CD4-positive, alpha-beta T cell treated with Interleukin-6 for 4 hours (primary cell): Measurements from ENCODE around the gene SRRM4.

ENCODE experiments used
- DNase-seq: peaks from one replicate; pipeline ENCODE4 v3.0.0-alpha.2; 2020; ENCODE audit warnings: mixed read lengths

SRRM4 gene

GRCh38 chr12:119128527-119128926 lies 147.2 kb downstream of the SRRM4 start:
- no peak for DNase-seq

DNA sequence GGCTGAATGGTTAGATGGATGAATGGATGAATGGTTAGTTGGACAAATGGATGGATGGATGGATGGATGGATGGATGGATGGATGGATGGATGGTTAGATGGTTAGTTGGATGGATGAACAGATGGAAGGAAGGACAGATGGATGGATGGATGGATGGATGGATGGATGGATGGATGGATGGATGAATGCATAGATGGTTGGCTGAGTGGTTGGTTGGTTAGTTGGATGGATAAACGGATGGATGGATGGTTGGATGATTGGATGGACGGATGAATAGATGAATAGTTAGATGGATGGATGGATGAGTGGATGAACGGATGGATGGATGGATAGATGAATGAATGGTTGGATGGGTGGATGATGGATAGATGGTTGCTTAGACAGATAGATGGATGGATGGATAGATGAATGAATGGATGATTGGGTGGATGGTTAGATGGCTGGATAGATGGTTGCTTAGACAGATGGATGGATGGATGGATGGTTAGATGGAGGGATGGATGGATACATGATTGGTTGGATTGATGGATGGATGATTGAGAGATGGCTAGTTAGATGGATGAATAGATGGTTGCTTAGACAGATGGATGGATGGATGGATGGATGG lies 148.6 kb downstream of the SRRM4 start:
- no peak for DNase-seq

DNA sequence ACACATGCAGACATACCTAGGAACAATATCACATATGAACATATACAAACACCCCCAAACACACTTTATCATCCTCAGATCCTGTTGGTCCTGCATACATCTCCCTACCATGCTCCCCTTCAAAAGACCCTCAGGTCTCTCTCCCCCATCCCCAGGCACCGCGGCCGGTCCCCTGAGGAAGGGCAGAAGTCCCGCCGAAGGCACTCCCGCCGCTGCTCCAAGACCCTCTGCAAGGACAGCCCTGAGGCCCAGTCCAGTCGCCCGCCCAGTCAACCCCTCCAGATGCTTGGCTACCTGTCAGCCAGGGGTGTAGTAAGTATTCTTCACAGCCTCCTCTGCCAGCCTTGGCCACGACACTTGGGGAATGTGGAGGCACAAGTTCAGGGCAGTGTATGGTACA lies 149.2 kb downstream of the SRRM4 start:
- no peak for DNase-seq

GRCh38 chr12:119134284-119135072 lies 153.1 kb downstream of the SRRM4 start:
- DNase-seq: no peak

GRCh38 chr12:119136811-119137410 lies 155.6 kb downstream of the SRRM4 start:
- no peak for DNase-seq

DNA sequence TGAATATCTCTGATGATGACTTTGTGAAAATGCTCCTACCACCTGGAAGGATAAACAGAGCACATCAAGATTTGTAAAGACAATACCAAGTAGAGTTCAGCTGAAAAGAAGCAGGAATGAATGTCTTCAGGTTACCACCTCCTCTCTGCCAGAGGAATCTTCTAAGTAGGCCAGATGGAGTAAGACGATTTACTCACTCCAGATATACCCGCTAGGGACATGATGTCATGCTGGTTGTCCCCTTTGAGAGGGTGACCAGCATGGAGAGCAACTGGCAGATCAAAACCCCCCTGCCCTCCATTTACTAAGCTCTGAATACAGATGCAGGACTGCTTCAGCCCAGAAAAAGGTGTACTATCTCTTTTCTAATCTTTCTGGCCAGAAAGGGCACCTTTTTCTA lies 158.1 kb downstream of the SRRM4 start:
- DNase-seq: no peak

- DNase-seq: no peak
These were observed 164.0 kb downstream of the SRRM4 start for GRCh38 chr12:119145367-119145766.

- DNase-seq: no peak
These were observed 166.6 kb downstream of the SRRM4 start for GRCh38 chr12:119147847-119148448.

DNA sequence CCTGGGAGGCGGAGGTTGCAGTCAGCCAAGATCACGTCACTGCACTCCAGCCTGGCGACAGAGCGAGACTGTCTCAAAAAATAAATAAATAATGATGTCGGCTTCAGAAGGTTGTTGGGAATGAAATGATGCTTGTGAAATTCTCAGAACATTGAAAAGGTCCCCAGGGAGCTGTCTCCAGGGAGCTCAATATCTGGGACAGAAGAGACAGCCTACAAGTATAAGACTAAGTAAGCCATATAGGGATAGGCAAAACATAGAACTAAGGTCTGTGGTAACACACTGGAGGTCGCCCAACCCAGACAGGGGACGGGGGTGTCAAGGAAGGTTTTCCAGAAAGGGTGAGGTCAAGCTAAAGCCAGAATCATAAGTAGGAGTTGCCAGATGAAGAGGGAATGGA lies 167.9 kb downstream of the SRRM4 start:
- no peak for DNase-seq

DNA sequence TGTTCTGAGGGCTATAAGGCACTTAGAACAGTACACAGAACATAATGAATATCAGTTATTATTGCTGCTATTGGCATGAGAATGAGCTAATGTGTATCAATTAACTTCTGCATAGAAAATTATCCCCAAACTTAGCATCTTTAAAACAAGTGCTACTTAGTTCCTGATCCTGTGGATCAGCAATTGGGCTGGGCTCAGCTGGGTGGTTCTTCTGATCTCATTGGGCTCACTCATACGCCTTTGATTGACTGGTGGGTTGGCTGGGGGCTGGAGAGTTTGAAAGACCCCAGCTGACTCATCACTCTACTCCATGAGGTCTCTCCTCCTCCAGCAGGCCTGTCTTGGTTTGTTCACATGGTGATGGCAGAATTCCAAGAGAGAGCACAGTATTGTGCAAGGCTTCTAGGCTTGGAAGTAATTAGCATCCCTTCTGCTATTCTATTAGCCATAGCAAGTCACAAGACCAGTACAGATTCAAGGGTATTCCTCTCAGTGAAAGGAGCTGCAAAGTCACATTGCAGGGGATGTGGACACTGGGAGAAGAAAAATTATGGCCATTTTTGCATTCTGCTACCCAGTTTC lies 170.2 kb downstream of the SRRM4 start:
- DNase-seq: no peak

DNA sequence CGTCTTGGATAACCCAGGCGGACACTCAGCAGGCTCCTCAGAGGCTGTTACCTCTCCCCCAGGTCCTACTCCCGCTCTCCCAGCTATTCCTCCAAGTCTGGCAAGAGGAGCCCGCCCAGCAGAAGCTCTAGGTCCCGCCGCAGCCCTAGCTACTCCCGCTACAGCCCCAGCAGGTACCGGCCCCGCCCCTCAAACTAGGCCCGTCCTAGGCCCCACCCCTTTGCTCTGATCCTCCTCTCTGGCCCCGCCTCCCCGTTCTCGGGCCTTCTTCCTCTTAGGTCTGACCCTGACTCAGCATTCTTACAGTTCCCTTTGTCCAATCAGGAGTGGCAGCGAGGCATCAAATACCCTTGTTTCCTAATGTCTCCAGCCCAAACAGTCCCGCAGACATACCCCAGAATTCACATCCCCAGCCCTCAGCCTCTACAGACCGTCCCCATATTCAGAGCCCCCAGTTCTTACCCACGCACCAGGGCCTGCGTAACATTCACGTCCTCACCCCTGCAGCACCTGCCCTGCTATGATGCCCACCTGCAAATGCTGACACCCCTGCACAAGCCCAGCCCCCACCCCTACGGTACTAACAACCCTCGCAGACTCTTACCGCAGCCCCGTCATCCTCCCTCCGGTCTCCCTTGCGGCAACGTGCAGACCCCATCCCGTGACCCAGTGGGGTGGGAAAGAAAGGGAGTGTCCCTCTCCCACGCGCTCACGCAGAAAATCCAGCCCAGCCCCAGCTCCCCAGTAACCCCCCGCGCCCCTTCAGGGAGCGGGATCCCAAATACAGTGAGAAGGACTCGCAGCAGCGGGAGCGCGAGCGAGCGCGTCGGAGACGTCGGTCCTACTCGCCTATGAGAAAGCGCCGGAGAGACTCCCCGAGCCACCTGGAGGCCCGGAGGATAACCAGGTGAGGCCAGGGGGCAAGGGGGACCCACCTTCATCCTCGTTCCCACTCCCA lies 172.4 kb downstream of the SRRM4 start:
- DNase-seq: no peak

GRCh38 chr12:119154435-119154818 lies 173.1 kb downstream of the SRRM4 start:
- no peak for DNase-seq

DNA sequence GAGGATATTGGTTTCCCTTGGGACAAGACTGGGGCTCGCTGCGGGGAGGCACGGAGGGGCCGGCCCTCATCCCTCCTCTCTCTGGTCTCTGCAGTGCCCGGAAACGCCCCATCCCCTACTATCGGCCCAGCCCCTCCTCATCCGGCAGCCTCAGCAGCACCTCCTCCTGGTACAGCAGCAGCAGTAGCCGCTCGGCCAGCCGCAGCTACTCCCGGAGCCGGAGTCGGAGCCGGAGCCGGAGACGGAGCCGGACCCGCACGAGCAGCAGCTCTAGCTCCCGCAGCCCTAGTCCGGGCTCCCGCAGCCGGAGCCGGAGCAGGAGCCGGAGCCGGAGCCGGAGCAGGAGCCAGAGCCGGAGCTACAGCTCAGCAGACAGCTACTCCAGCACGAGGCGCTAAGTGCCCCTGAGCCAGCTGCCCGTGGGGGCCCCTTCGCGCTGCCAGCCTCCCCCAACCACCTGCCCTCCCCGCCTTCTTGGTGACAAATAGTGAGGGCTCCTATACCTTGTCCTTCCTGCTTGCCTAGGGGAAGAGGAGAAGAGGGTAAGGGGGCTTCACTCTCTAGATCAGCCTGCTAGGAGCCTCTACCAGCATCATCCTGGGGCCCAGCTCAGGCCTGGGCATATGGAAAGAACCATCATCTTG lies 175.2 kb downstream of the SRRM4 start:
- DNase-seq: no peak

GRCh38 chr12:119157528-119157927 lies 176.2 kb downstream of the SRRM4 start:
- DNase-seq: no peak

DNA sequence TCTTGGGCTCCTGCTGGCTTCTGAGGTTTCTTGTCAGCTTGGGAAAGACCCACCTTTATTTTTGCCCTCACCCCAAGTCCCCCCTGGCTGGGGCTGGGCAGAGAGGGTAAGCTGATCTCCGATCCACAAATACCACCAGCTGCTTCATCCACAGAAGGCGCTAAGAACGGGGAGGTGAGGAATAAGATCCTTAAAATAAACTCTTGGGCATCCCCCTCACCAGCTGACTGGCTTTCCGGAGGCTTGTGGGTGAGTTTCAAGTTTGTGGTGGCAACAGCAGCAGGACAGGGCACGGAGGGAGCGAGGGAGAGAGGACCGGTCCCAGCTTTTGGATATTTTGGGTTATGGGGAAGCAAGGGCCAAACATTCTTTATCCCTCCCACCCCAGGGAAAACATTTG lies 176.6 kb downstream of the SRRM4 start:
- DNase-seq: no peak

GRCh38 chr12:119158402-119158801 lies 177.1 kb downstream of the SRRM4 start:
- DNase-seq: no peak

- DNase-seq: no peak
These were observed 178.5 kb downstream of the SRRM4 start for GRCh38 chr12:119159844-119160243.

DNA sequence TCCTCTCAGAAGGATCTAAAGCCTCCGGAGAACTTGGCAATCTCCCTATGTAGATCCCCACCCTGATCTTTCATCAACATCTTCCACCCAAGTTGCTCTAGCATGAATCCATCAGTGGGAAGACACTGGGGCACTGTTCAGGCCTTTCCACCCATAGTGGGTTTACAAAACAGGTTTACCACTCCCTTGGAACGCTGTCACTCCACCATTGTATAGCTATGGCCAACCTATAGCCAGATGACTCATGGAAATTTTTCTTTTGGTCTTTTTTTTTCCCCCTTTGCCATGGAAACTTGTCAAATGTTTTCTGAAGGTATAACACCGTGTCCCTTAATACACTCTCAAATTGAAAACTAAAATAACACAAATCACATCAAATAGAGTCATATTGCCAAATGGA lies 186.6 kb downstream of the SRRM4 start:
- DNase-seq: no peak

- DNase-seq: no peak
These were observed 187.4 kb downstream of the SRRM4 start for GRCh38 chr12:119168721-119169120.

DNA sequence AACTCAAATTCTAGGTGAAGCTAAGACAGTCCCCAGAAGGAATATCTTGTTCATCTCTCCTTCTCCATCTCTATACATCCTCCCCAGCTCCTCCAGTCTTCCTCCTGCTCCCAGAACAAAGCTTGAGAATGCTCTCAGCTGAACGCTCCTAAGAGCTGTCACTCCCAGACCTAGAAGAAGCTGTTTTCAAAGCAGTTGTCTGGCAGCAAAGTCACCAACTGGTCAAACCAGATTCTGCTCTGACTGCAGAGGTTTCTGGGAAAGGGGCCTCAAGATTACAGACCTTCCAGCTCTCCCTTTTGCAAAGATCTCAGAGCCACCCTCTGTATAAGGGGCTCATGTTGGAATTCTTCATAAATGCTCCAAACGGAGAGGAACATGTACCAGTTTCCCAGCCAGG lies 187.8 kb downstream of the SRRM4 start:
- DNase-seq: no peak

DNA sequence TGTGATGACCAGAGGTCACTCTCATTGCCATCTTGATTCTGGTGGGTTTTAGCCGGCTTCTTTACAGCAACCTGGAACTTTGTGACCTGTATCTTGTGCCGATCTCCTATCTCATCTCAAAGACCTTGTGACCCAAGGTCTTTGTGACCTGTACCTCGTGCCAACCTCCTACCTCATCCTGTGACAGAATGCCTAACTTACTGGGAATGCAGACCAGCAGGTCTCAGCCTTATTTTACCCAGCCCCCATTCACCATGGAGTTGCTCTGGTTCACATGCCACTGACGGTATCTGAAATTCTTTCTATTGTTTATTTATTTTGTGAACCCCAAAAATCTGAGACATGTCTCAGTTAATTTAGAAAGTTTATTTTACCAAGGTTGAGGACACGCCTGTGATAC lies 189.9 kb downstream of the SRRM4 start:
- DNase-seq: no peak
